ENCODE measurements around the gene RBM14.
A peak's percentile ranks its signal among the peaks of the same experiment; 100 is the strongest.
"Not testable (repeated sequence)": the region's sequence is repeated elsewhere in the genome, so short reads cannot be mapped to it uniquely, and the experiment has no call there.

RBM14 gene

GRCh38 chr11:66637557-66638176 is 21.2 kb downstream of the RBM14 start:
- DNase-seq (ENCODE audit: low spot score): no peak

GRCh38 chr11:66638177-66639065 is 22.0 kb downstream of the RBM14 start, which contains the start of gene RBM4:
Gene RBM4 (plus strand): TSS chr11:66638703. CDS start chr11:66639712, 1,009 bp downstream.
- peak; percentile 97 for DNase-seq (ENCODE audit: low spot score)

- DNase-seq (ENCODE audit: low spot score): no peak
These were observed 22.8 kb downstream of the RBM14 start for GRCh38 chr11:66639066-66639813.

GRCh38 chr11:66639814-66640340 is 23.4 kb downstream of the RBM14 start:
- not testable (repeated sequence) for DNase-seq (ENCODE audit: low spot score)

- DNase-seq (ENCODE audit: low spot score): no peak
These were observed 25.4 kb downstream of the RBM14 start for GRCh38 chr11:66641834-66642233.

GRCh38 chr11:66643745-66644437 is 27.5 kb downstream of the RBM14 start:
- no peak for DNase-seq (ENCODE audit: low spot score)

- no peak for DNase-seq (ENCODE audit: low spot score)
These were observed 30.4 kb downstream of the RBM14 start for GRCh38 chr11:66646828-66647227.

GRCh38 chr11:66649903-66650302 is 33.5 kb downstream of the RBM14 start:
- no peak for DNase-seq (ENCODE audit: low spot score)

- DNase-seq (ENCODE audit: low spot score): no peak
These were observed 34.6 kb downstream of the RBM14 start for GRCh38 chr11:66651016-66651415.

- no peak for DNase-seq (ENCODE audit: low spot score)
These were observed 36.2 kb downstream of the RBM14 start for GRCh38 chr11:66652651-66653050.

GRCh38 chr11:66653123-66653522 is 36.7 kb downstream of the RBM14 start:
- no peak for DNase-seq (ENCODE audit: low spot score)

- DNase-seq (ENCODE audit: low spot score): no peak
These were observed 43.3 kb downstream of the RBM14 start for GRCh38 chr11:66659763-66660162.

GRCh38 chr11:66663741-66664296 is 47.4 kb downstream of the RBM14 start:
- no peak for DNase-seq (ENCODE audit: low spot score)

- no peak for DNase-seq (ENCODE audit: low spot score)
These were observed 48.9 kb downstream of the RBM14 start for GRCh38 chr11:66665369-66665768.

GRCh38 chr11:66670816-66671215 is 54.4 kb downstream of the RBM14 start:
- DNase-seq (ENCODE audit: low spot score): no peak

- no peak for DNase-seq (ENCODE audit: low spot score)
These were observed 58.7 kb downstream of the RBM14 start for GRCh38 chr11:66674964-66675602.

- no peak for DNase-seq (ENCODE audit: low spot score)
These were observed 60.0 kb downstream of the RBM14 start for GRCh38 chr11:66676282-66676919.
